ENCODE results near the gene ECSIT.
"Not testable (repeated sequence)": the region's sequence is repeated elsewhere in the genome, so short reads cannot be mapped to it uniquely, and the experiment has no call there.

The ECSIT gene

GRCh38 chr19:11461453-11461852, 67.5 kb downstream of the ECSIT start:
- TF ChIP-seq SPI1 (IDR thresholded peaks at IDR 0.05; ENCODE audit: low read depth, low read length) (no peak), POLR2AphosphoS5 (IDR thresholded peaks at IDR 0.05; ENCODE audit: low read depth, low read length) (no peak), POU2F2 (IDR thresholded peaks at IDR 0.05; ENCODE audit: low read depth, low read length) (no peak), POLR2A (IDR thresholded peaks at IDR 0.05; ENCODE audit: low read depth, low read length) (no peak), TAF1 (IDR thresholded peaks at IDR 0.05; ENCODE audit: low read depth, low read length) (no peak)
- FAIRE-seq (no peak), DNase-seq (ENCODE audit: insufficient read length, low spot score) (no peak)

GRCh38 chr19:11460207-11460606, 68.7 kb downstream of the ECSIT start:
- TF ChIP-seq SPI1 (IDR thresholded peaks at IDR 0.05; ENCODE audit: low read depth, low read length) (no peak), POLR2A (IDR thresholded peaks at IDR 0.05; ENCODE audit: low read depth, low read length) (no peak), PAX5 (IDR thresholded peaks at IDR 0.05; ENCODE audit: insufficient read depth, low read length, severe bottlenecking) (no peak)
- no peak for FAIRE-seq

GRCh38 chr19:11458912-11459311, 70.0 kb downstream of the ECSIT start:
- not testable (repeated sequence) for FAIRE-seq; DNase-seq (ENCODE audit: insufficient read length, low spot score)

More at GRCh38 chr19:11460207-11460606, 68.7 kb downstream of the ECSIT start:
- peak; percentile 30 for DNase-seq (ENCODE audit: insufficient read length, low spot score)

- TF ChIP-seq SPI1 (IDR thresholded peaks at IDR 0.05; ENCODE audit: low read depth, low read length) (no peak), POU2F2 (IDR thresholded peaks at IDR 0.05; ENCODE audit: low read depth, low read length) (no peak), POLR2A (IDR thresholded peaks at IDR 0.05; ENCODE audit: low read depth, low read length) (no peak), TAF1 (IDR thresholded peaks at IDR 0.05; ENCODE audit: low read depth, low read length) (no peak), POLR2AphosphoS5 (IDR thresholded peaks at IDR 0.05; ENCODE audit: low read depth, low read length) (no peak), PAX5 (IDR thresholded peaks at IDR 0.05; ENCODE audit: insufficient read depth, low read length, severe bottlenecking) (no peak)
- FAIRE-seq (no peak), DNase-seq (ENCODE audit: insufficient read length, low spot score) (peak; percentile 11)
These were observed 70.6 kb downstream of the ECSIT start for GRCh38 chr19:11458236-11458900.

- no peak for DNase-seq (ENCODE audit: insufficient read length, low spot score)
- TF ChIP-seq TAF1 (IDR thresholded peaks at IDR 0.05; ENCODE audit: low read depth, low read length) (no peak), POLR2A (IDR thresholded peaks at IDR 0.05; ENCODE audit: low read depth, low read length) (no peak), POU2F2 (IDR thresholded peaks at IDR 0.05; ENCODE audit: low read depth, low read length) (no peak), SPI1 (IDR thresholded peaks at IDR 0.05; ENCODE audit: low read depth, low read length) (no peak), POLR2AphosphoS5 (IDR thresholded peaks at IDR 0.05; ENCODE audit: low read depth, low read length) (no peak)
- no peak for FAIRE-seq
These were observed 71.1 kb downstream of the ECSIT start for GRCh38 chr19:11457831-11458230.

GRCh38 chr19:11457115-11457514, 71.8 kb downstream of the ECSIT start:
- FAIRE-seq (no peak), DNase-seq (ENCODE audit: insufficient read length, low spot score) (no peak)
- TF ChIP-seq POLR2A (IDR thresholded peaks at IDR 0.05; ENCODE audit: low read depth, low read length), result no peak
- TF ChIP-seq PAX5 (IDR thresholded peaks at IDR 0.05; ENCODE audit: insufficient read depth, low read length, severe bottlenecking), result no peak
- TF ChIP-seq POU2F2 (IDR thresholded peaks at IDR 0.05; ENCODE audit: low read depth, low read length), result no peak
- no peak for TF ChIP-seq SPI1 (IDR thresholded peaks at IDR 0.05; ENCODE audit: low read depth, low read length)
- no peak for TF ChIP-seq TAF1 (IDR thresholded peaks at IDR 0.05; ENCODE audit: low read depth, low read length)
- no peak for TF ChIP-seq POLR2AphosphoS5 (IDR thresholded peaks at IDR 0.05; ENCODE audit: low read depth, low read length)

- TF ChIP-seq POU2F2 (IDR thresholded peaks at IDR 0.05; ENCODE audit: low read depth, low read length) (no peak), POLR2AphosphoS5 (IDR thresholded peaks at IDR 0.05; ENCODE audit: low read depth, low read length) (no peak), SPI1 (IDR thresholded peaks at IDR 0.05; ENCODE audit: low read depth, low read length) (no peak), TAF1 (IDR thresholded peaks at IDR 0.05; ENCODE audit: low read depth, low read length) (no peak), PAX5 (IDR thresholded peaks at IDR 0.05; ENCODE audit: insufficient read depth, low read length, severe bottlenecking) (no peak), POLR2A (IDR thresholded peaks at IDR 0.05; ENCODE audit: low read depth, low read length) (no peak)
- DNase-seq (ENCODE audit: insufficient read length, low spot score), result no peak
- no peak for FAIRE-seq
These were observed 72.3 kb downstream of the ECSIT start for GRCh38 chr19:11456659-11457058.
